GM18526 (cell line): ENCODE measurements around the gene SCAMP2.

Experiments
- POLR2A ChIP-seq: IDR thresholded peaks from 3 replicates; pipeline ENCODE4 v1.6.1; 2011; ENCODE audit not compliant: insufficient read length; ENCODE audit errors: extremely low read depth

The SCAMP2 gene

DNA sequence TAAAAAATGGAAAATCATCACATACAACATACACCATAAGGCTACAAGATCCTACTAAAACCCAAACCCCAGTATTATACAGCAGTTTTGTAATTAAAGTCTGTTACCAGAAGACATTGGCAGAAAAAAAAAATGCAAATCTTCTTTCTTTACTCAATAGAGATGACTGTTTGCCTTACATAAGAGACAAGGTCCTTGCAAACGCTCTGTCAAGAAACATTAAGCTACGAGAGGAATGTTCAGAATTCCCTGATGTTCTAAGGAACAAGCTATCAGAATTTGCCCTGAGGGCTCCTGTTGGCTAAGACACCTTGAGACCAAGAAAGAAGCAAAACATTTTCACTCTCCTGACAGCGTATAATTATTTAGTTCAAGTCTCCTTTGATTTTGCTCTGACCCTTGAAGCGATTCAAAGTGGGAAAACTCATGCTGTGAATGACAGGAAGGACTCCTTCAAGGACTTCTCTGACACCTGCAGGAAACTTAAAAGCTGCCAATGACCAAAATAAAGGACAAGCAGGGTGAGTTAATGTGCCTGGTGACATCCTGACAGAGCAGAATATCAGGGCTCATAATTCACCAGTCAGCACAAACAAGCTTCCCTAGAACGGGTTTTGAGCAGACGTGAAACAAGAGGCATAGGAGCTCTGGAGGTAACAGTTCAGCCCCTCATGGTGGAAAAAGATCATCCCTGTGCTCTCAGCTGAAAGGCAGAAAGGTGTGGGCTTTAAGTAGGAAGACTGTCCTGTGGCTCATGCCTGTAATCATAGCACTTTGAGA lies 2.5 kb downstream of the SCAMP2 start:
- TF ChIP-seq POLR2A: no peak

- peak; percentile 40 for TF ChIP-seq POLR2A
Observed at GRCh38 chr15:74869726-74870407, 3.3 kb downstream of the SCAMP2 start.

DNA sequence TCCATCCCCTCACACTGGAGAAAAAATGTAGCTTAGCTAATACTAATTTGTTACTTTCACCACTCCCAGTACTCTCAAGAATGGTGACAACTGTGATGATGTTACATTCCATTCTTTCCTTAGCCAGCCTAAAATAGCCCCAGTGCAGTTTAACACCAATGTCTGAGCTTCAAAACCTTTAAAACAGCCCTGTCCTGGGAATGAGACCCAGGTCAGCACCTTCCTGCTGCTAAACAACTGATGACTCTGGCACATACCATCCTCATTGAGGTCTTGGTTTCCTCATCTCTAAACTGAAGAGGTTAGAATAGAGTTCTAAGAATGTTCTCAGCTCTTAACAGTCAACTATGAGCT lies 3.8 kb downstream of the SCAMP2 start:
- TF ChIP-seq POLR2A: no peak

- no peak for TF ChIP-seq POLR2A
Observed at GRCh38 chr15:74868059-74868458, 5.1 kb downstream of the SCAMP2 start.

- no peak for TF ChIP-seq POLR2A
Observed at GRCh38 chr15:74867466-74868038, 5.6 kb downstream of the SCAMP2 start.

DNA sequence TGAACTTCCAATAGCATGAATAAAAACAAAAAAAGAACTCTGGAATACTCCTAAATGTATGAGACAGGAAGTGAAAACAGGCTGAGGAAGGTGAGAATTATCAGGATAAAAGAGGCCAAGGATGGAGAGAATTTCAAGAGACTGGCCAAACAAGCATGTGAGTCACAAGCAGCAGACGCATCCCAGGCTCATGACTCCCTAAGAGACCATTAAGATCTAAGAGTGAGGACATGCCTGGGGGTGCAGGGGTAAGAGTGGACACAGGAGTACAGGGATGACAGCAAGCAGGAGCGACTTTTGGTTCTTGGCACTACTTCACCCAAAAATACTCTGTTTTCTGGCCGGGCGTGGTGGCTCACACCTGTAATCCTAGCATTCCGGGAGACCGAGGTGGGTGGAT lies 7.1 kb downstream of the SCAMP2 start:
- TF ChIP-seq POLR2A: no peak

DNA sequence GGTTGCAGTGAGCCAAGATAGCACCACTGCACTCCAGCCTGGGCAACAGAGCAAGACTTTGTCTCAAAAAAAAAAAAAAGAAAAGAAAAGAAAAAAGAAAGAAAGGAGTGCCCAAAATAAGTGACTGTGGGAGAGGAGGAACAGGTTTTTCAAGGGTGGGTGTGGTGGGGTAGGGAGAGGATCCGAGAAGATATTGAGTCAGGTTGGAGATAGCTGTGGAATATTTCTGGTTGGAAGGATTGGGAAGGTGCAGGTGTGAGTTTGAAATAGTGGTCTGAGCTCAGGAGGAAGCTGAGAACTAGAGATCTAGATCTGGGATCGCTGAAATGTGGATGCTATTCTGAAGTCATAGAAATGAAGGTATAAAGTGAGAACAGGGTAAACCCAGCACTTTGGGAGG lies 7.8 kb downstream of the SCAMP2 start:
- TF ChIP-seq POLR2A: no peak

GRCh38 chr15:74864296-74864695 lies 8.9 kb downstream of the SCAMP2 start:
- no peak for TF ChIP-seq POLR2A

GRCh38 chr15:74863239-74864056 lies 9.7 kb downstream of the SCAMP2 start:
- no peak for TF ChIP-seq POLR2A

GRCh38 chr15:74858369-74858740 lies 14.8 kb downstream of the SCAMP2 start:
- TF ChIP-seq POLR2A: no peak

GRCh38 chr15:74857671-74858368 lies 15.3 kb downstream of the SCAMP2 start:
- no peak for TF ChIP-seq POLR2A

DNA sequence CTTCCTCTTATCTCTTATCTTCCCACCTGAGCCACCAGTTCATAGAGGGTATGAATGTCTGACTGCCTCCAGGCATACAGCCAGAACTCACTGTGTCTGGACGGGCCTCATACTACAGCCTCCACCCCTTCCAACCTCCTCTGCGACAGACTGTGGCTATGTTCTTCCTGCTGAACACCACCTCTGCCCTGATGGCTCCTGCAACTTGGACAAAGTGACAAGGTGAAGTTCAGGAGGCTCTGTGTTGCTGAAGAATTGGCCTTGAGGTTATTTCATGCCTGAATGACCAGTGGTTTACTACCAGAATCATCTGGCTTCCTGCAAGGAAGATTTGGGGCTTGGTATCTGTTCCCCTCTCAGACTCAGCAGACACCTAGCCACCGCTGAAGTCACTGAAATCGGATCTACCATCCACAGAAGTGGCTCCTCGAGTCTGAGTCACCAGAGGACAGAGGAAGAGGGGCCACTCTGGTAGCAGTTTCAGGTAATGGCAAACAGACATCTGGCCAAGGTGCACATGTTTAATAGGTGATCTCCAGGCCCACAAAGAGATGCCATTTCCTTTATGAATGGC lies 16.0 kb downstream of the SCAMP2 start:
- no peak for TF ChIP-seq POLR2A

DNA sequence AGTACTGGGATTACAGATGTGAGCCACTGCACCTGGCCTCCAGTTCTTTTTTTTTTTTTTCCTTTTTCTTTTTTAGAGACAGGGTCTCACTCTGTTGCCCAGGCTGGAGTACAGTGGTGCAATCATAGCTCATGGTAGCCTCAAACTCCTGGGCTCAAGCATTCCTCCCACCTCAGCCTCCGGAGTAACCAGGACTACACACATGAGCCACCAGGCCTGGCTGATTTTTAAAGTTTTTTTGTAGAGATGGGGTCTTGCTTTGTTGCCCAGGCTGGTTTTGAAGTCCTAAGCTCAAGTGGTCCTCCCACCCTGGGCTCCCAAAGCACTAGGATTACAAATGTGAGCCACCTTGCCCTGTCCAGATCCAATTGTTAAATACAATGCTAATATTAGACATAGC lies 16.6 kb downstream of the SCAMP2 start:
- no peak for TF ChIP-seq POLR2A

- TF ChIP-seq POLR2A: no peak
Observed at GRCh38 chr15:74855857-74856256, 17.3 kb downstream of the SCAMP2 start.

- TF ChIP-seq POLR2A: no peak
Observed at GRCh38 chr15:74854453-74855022, 18.6 kb downstream of the SCAMP2 start.

DNA sequence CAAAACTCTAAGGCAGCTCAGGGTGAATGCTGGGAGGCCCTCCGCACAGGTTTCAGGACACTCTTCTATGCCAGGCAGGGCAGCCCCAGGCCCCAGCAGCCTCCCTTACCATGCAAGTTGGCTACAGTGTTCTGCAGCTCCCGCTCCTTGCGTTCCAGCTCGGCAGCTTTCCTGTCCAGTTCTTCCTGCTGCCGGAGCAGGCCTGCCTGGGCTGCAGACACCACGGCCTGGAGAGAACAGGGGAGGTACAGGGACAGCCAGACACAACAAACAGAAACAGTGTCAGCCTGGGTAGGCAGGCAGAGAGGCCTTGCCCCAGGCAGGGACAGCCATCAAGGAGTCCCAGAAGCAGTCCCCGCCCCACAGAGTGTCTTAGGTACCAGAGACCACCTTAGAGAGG lies 21.2 kb downstream of the SCAMP2 start:
- TF ChIP-seq POLR2A: no peak
